AG04449 (cell line): ENCODE data around the gene PLEKHD1.

ENCODE experiments used
- CTCF ChIA-PET: fragments of 350-600 bp; formaldehyde crosslinking; extraction: SDS; loops from one replicate; lab custom pipeline; 2021; ENCODE audit warnings: antibody characterized with exemption; lab: Yijun Ruan, JAX
- POLR2A ChIA-PET: fragments of 400-600, 350-600 bp; formaldehyde crosslinking; extraction: SDS; loops from one replicate; lab custom pipeline; 2020; ENCODE audit warnings: antibody characterized with exemption, inconsistent platforms; lab: Yijun Ruan, JAX
- DNase-seq: peaks from one replicate; pipeline ENCODE4 v3.0.0-alpha.2; 2010; ENCODE audit warnings: low read depth, low spot score
- H3K4me3 ChIP-seq: 2 replicates; pipeline ENCODE4 v1.5.1; 2011; ENCODE audit warnings: low read depth, mild to moderate bottlenecking, control low read depth, low read length
- TF ChIP-seq, protein P1 (sequence below): IDR thresholded peaks from one replicate; pipeline ENCODE4 v1.5.1; 2011; ENCODE audit warnings: mild to moderate bottlenecking, moderate library complexity, low read length, control low read depth, inconsistent platforms; ENCODE audit not compliant: insufficient read depth; ENCODE audit errors: missing control alignments

The PLEKHD1 gene

GRCh38 chr14:69484444-69485314 lies at the start of gene PLEKHD1:
PLEKHD1 (plus strand) TSS chr14:69484728; CDS start chr14:69484966, 238 bp downstream.
- CTCF ChIA-PET = no interaction called here
- no peak for DNase-seq

GRCh38 chr14:69439521-69440270 lies 44.8 kb upstream of the PLEKHD1 start:
- no peak overlapping the region for H3K4me3 ChIP-seq
- DNase-seq = no peak
- ChIA-PET POLR2A (interaction anchor here (0.6 kb wide), 1 partner anchor 29 kb away, joined by 4 read pairs; no protein-coding TSS in a partner anchor), CTCF (interaction anchor here (13.4 kb wide), 1 partner anchor 21 kb away, joined by 95 read pairs; no protein-coding TSS in a partner anchor)
- TF ChIP-seq, protein P1, sequence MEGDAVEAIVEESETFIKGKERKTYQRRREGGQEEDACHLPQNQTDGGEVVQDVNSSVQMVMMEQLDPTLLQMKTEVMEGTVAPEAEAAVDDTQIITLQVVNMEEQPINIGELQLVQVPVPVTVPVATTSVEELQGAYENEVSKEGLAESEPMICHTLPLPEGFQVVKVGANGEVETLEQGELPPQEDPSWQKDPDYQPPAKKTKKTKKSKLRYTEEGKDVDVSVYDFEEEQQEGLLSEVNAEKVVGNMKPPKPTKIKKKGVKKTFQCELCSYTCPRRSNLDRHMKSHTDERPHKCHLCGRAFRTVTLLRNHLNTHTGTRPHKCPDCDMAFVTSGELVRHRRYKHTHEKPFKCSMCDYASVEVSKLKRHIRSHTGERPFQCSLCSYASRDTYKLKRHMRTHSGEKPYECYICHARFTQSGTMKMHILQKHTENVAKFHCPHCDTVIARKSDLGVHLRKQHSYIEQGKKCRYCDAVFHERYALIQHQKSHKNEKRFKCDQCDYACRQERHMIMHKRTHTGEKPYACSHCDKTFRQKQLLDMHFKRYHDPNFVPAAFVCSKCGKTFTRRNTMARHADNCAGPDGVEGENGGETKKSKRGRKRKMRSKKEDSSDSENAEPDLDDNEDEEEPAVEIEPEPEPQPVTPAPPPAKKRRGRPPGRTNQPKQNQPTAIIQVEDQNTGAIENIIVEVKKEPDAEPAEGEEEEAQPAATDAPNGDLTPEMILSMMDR = no peak

More at GRCh38 chr14:69484444-69485314, at the start of gene PLEKHD1:
- TF ChIP-seq, protein P1 = no peak
- no peak within 1 kb of the TSS for H3K4me3 ChIP-seq
- POLR2A ChIA-PET = no interaction called here

DNA sequence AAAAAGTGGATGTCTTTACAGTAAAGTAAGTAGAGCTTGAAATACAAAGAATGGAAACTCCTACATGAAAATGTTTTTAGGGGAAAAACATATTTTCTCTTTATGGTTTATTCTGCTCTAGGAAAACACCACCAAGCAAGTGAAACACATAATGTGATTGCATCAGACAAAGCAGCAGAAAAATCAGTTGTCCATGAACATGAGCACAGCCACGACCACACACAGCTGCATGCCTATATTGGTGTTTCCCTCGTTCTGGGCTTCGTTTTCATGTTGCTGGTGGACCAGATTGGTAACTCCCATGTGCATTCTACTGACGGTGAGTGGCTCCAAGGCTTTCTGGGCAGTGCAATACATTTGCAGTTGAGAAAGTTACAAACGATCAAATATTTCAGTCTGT lies 42.6 kb upstream of the PLEKHD1 start:
- TF ChIP-seq, protein P1 = no peak
- no peak for DNase-seq
- CTCF ChIA-PET = interaction anchor here (1.9 to 13.4 kb wide), 2 partner anchors 19 to 199 kb away, joined by 7 to 95 read pairs; no protein-coding TSS in a partner anchor
- no peak overlapping the region for H3K4me3 ChIP-seq
- POLR2A ChIA-PET = no interaction called here

DNA sequence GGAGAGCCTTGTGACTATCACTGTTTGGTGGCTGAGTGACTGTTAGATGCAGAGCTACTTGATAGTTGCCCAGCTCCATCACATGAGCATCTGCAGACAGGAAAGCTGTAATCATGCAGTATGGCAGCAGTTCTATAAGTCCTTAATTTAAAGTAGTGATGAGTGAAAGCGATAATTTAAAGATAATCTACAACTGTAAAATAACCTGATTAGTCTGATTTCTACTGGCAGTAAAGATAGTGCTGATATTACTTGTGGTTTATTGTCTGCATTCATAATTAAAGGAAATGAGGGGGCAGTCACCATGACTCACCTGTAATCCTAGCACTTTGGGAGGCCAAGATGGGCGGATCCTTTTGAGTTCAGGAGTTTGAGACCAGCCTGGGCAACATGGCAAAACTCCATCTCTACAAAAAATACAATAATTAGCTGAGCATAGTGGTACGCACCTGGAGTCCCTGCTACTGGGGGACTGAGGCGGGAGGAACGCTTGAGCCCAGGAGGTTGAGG lies 41.2 kb upstream of the PLEKHD1 start:
- H3K4me3 ChIP-seq = no peak overlapping the region
- TF ChIP-seq, protein P1 = no peak
- no peak for DNase-seq
- CTCF ChIA-PET = interaction anchor here (1.9 to 13.4 kb wide), 2 partner anchors 17 to 200 kb away, joined by 7 to 95 read pairs; no protein-coding TSS in a partner anchor
- POLR2A ChIA-PET = no interaction called here

DNA sequence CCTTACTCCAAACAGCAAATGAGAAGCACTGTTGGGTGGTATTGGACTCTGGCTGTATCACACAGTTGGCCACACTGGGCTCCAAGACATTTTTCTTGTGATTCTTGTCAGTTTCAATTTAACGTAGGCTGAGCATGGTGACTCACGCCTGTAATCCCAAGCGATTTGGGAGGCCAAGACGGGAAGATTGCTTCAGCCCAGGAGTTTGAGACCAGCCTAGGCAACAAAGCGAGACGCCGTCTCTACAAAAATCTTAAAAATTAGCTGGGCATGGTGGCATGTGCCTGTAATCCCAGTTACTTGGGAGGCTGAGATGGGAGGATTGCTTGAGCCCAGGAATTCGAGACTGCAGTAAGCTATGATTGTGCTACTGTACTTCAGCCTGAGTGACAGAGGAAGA lies 35.3 kb upstream of the PLEKHD1 start:
- POLR2A ChIA-PET = no interaction called here
- DNase-seq = no peak
- CTCF ChIA-PET = interaction anchor here (1.6 to 13.4 kb wide), 2 partner anchors 11 to 206 kb away, joined by 5 to 95 read pairs; no protein-coding TSS in a partner anchor

More for the DNA sequence above, 35.3 kb upstream of the PLEKHD1 start:
- TF ChIP-seq, protein P1 = no peak
- H3K4me3 ChIP-seq = no peak overlapping the region
